BLaER1 (cell line): ENCODE measurements around the gene MADCAM1.
"Not testable (repeated sequence)": the region's sequence is repeated elsewhere in the genome, so short reads cannot be mapped to it uniquely, and the experiment has no call there.

Experiments used
- H3K27ac ChIP-seq: shearing (Covaris generic); formaldehyde crosslinking; 2 replicates; pipeline ENCODE4 v1.8.1; 2022
- H3K27me3 ChIP-seq: shearing (Covaris generic); formaldehyde crosslinking; 2 replicates; pipeline ENCODE4 v1.8.1; 2022
- H3K36me3 ChIP-seq: shearing (Covaris generic); formaldehyde crosslinking; 2 replicates; pipeline ENCODE4 v1.8.1; 2022
- H3K4me1 ChIP-seq: shearing (Covaris generic); formaldehyde crosslinking; 2 replicates; pipeline ENCODE4 v1.8.1; 2022
- H3K4me2 ChIP-seq: shearing (Covaris generic); formaldehyde crosslinking; 2 replicates; pipeline ENCODE4 v1.8.1; 2022
- H3K4me3 ChIP-seq: shearing (Covaris generic); formaldehyde crosslinking; 2 replicates; pipeline ENCODE4 v1.8.1; 2022
- H3K9ac ChIP-seq: shearing (Covaris generic); formaldehyde crosslinking; 2 replicates; pipeline ENCODE4 v1.8.1; 2022
- H3K9me3 ChIP-seq: shearing (Covaris generic); formaldehyde crosslinking; 2 replicates; pipeline ENCODE4 v1.8.1; 2022
- H4K20me1 ChIP-seq: shearing (Covaris generic); formaldehyde crosslinking; 2 replicates; pipeline ENCODE4 v1.8.1; 2022
- Cebpa-rat ChIP-seq: shearing (Covaris generic); IDR thresholded peaks from 2 replicates; pipeline ENCODE4 v1.8.1; 2022

The MADCAM1 gene

GRCh38 chr19:496112-496665 is at the start of gene MADCAM1:
TSS of gene MADCAM1 (plus strand) at chr19:496486. CDS start at chr19:496500, 14 bp downstream.
- Histone ChIP-seq H3K27me3 (peaks cover 40% of the 10 kb centered on the region), H3K9ac (no peak within 1 kb of the TSS), H3K9me3 (peaks cover 8% of the 10 kb centered on the region; the same call in 1 of the 2 replicates), H3K4me2 (peak within 1 kb of the TSS; percentile 84; the same call in 1 of the 2 replicates), H4K20me1 (no peaks in the 10 kb centered on the region), H3K4me1 (peaks cover 18% of the 10 kb centered on the region), H3K36me3 (no peaks in the 10 kb centered on the region), H3K27ac (no peak within 1 kb of the TSS), H3K4me3 (no peak within 1 kb of the TSS; the same call in 1 of the 2 replicates)
- no peak for TF ChIP-seq Cebpa-rat

- H3K9ac ChIP-seq = no peak overlapping the region
- H3K36me3 ChIP-seq = no peaks in the 10 kb centered on the region
- no peaks in the 10 kb centered on the region for H4K20me1 ChIP-seq
- no peak for TF ChIP-seq Cebpa-rat
- 0 out of 2 replicates have a peak, but pooled peaks cover 7% of the 10 kb centered on the region for H3K4me1 ChIP-seq
- H3K9me3 ChIP-seq = peaks cover 22% of the 10 kb centered on the region
- no peaks in the 10 kb centered on the region for H3K27me3 ChIP-seq
- H3K27ac ChIP-seq = no peak overlapping the region
- no peak overlapping the region for H3K4me3 ChIP-seq
- no peak overlapping the region for H3K4me2 ChIP-seq
These were observed 49.2 kb upstream of the MADCAM1 start for GRCh38 chr19:447064-447426.

- H3K27ac ChIP-seq = no peak overlapping the region
- H3K4me1 ChIP-seq = 0 out of 2 replicates have a peak, but pooled peaks cover 7% of the 10 kb centered on the region
- H3K4me3 ChIP-seq = no peak overlapping the region
- H3K4me2 ChIP-seq = peak overlapping the region; percentile 31
- no peak for TF ChIP-seq Cebpa-rat
- no peaks in the 10 kb centered on the region for H3K36me3 ChIP-seq
- no peaks in the 10 kb centered on the region for H3K27me3 ChIP-seq
- no peak overlapping the region for H3K9ac ChIP-seq
- peaks cover 30% of the 10 kb centered on the region for H3K9me3 ChIP-seq
- no peaks in the 10 kb centered on the region for H4K20me1 ChIP-seq
These were observed 48.3 kb upstream of the MADCAM1 start for GRCh38 chr19:447816-448560.

GRCh38 chr19:449916-450315 is 46.4 kb upstream of the MADCAM1 start:
- Histone ChIP-seq H3K4me2 (no peak overlapping the region), H3K4me3 (no peak overlapping the region), H3K4me1 (0 out of 2 replicates have a peak, but pooled peaks cover 7% of the 10 kb centered on the region), H4K20me1 (no peaks in the 10 kb centered on the region), H3K9ac (no peak overlapping the region), H3K27ac (no peak overlapping the region), H3K36me3 (no peaks in the 10 kb centered on the region), H3K27me3 (no peaks in the 10 kb centered on the region), H3K9me3 (peaks cover 44% of the 10 kb centered on the region)
- no peak for TF ChIP-seq Cebpa-rat

DNA sequence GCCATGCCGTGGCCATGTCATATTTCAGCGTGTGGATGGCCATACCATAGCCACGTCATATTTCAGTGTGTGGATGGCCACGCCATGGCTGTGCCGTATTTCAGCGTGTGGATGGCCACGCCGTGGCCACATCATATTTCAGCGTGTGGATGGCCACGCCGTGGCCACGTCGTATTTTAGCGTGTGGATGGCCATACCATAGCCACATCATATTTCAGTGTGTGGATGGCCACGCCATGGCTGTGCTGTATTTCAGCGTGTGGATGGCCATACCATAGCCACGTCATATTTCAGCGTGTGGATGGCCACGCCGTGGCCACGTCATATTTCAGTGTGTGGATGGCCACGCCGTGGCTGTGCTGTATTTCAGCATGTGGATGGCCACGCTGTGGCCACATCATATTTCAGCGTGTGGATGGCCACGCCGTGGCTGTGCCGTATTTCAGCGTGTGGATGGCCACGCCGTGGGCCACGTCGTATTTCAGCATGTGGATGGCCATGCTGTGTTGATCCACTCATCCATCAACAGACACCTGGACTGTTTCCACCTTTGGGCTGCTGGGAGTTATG is 45.3 kb upstream of the MADCAM1 start:
- H3K27me3 ChIP-seq, H3K4me1 ChIP-seq, H3K4me2 ChIP-seq, H3K36me3 ChIP-seq, H3K9ac ChIP-seq, H3K4me3 ChIP-seq, H3K27ac ChIP-seq, H4K20me1 ChIP-seq: not testable (repeated sequence)
- H3K9me3 ChIP-seq = peaks cover 44% of the 10 kb centered on the region

DNA sequence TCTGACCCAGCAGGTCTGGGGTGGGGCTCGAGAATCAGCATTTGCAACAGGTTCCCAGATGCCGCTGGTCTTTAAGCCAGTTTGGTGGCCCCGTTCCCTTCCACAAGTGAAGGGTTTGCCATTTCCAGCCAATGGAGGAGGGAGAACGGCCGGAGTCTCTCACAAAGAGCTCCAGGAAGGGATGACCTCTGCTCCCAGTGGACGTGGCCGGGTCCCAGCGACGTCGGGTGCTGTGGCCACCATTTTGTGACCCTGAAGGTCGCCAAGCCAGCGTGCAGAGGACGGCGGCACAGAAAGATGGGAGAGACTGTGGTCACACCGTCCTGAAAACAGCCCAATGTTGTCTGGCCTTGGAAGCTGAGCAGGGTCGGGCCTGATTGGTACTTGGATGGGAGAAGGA is 43.5 kb upstream of the MADCAM1 start:
- H3K27me3 ChIP-seq = no peaks in the 10 kb centered on the region
- H3K36me3 ChIP-seq = no peaks in the 10 kb centered on the region
- H3K9me3 ChIP-seq = peaks cover 57% of the 10 kb centered on the region
- no peaks in the 10 kb centered on the region for H4K20me1 ChIP-seq
- no peak for TF ChIP-seq Cebpa-rat
- H3K27ac ChIP-seq = no peak overlapping the region
- H3K4me1 ChIP-seq = 0 out of 2 replicates have a peak, but pooled peaks cover 6% of the 10 kb centered on the region
- H3K4me3 ChIP-seq = no peak overlapping the region
- no peak overlapping the region for H3K4me2 ChIP-seq
- no peak overlapping the region for H3K9ac ChIP-seq

GRCh38 chr19:453606-454005 is 42.7 kb upstream of the MADCAM1 start:
- Histone ChIP-seq H3K27me3 (no peaks in the 10 kb centered on the region), H3K4me3 (no peak overlapping the region), H3K9me3 (peaks cover 65% of the 10 kb centered on the region), H4K20me1 (no peaks in the 10 kb centered on the region), H3K4me1 (no peaks in the 10 kb centered on the region), H3K36me3 (no peaks in the 10 kb centered on the region), H3K9ac (no peak overlapping the region), H3K4me2 (no peak overlapping the region), H3K27ac (no peak overlapping the region)
- TF ChIP-seq Cebpa-rat = no peak

- no peak overlapping the region for H3K27ac ChIP-seq
- no peak overlapping the region for H3K4me2 ChIP-seq
- no peak for TF ChIP-seq Cebpa-rat
- no peaks in the 10 kb centered on the region for H3K4me1 ChIP-seq
- no peak overlapping the region for H3K9ac ChIP-seq
- H3K27me3 ChIP-seq = no peaks in the 10 kb centered on the region
- no peaks in the 10 kb centered on the region for H3K36me3 ChIP-seq
- no peak overlapping the region for H3K4me3 ChIP-seq
- peaks cover 77% of the 10 kb centered on the region for H3K9me3 ChIP-seq
- no peaks in the 10 kb centered on the region for H4K20me1 ChIP-seq
These were observed 41.1 kb upstream of the MADCAM1 start for GRCh38 chr19:455031-455705.

DNA sequence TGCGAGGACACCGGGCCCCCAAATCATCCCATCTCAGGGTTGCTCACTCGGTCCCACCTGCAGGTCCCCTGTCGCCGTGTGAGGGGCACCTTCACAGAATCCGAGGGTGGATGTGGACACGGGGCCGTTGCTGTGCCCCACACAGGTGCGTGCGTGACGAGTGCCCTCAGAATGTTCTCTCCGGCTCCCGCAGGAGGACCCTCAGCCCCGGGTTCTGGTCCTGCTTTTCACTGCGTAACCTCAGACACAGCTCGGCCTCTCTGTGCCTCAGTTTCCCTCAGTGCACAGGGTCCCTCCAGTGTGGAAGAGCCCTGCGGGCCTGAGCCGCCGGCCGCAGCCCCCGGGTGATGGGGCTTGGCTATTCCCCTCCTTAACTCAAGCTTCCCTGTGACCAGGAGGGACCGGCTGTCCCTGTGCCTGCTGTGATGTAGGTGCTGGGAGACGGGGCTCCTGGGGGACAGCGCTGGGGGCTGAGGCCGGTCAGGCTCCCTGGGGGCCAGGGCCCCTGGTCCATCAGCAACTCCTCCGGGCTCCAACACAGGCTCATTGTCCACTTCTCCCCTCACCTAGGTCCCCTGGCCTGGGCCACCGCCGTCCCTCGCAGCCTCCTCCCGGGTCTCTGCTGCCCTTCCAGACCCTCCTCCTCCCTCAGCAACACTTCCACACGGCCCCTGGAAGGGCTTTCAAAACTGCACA is 40.3 kb upstream of the MADCAM1 start:
- H3K9me3 ChIP-seq = peaks cover 68% of the 10 kb centered on the region
- no peaks in the 10 kb centered on the region for H3K36me3 ChIP-seq
- H3K4me3 ChIP-seq = no peak overlapping the region
- no peak overlapping the region for H3K9ac ChIP-seq
- no peaks in the 10 kb centered on the region for H4K20me1 ChIP-seq
- H3K4me1 ChIP-seq = no peaks in the 10 kb centered on the region
- no peak for TF ChIP-seq Cebpa-rat
- no peak overlapping the region for H3K27ac ChIP-seq
- no peaks in the 10 kb centered on the region for H3K27me3 ChIP-seq
- no peak overlapping the region for H3K4me2 ChIP-seq
